ENCODE results near the gene ASTL. TPM values are rescaled to one million over a fixed set of nuclear protein-coding genes. Genes with fewer than 3 reads are reported as not detected.

ASTL gene
- total RNA-seq (2014; rRNA removed; shearing (Covaris generic)): not detected in 2 replicates

DNA sequence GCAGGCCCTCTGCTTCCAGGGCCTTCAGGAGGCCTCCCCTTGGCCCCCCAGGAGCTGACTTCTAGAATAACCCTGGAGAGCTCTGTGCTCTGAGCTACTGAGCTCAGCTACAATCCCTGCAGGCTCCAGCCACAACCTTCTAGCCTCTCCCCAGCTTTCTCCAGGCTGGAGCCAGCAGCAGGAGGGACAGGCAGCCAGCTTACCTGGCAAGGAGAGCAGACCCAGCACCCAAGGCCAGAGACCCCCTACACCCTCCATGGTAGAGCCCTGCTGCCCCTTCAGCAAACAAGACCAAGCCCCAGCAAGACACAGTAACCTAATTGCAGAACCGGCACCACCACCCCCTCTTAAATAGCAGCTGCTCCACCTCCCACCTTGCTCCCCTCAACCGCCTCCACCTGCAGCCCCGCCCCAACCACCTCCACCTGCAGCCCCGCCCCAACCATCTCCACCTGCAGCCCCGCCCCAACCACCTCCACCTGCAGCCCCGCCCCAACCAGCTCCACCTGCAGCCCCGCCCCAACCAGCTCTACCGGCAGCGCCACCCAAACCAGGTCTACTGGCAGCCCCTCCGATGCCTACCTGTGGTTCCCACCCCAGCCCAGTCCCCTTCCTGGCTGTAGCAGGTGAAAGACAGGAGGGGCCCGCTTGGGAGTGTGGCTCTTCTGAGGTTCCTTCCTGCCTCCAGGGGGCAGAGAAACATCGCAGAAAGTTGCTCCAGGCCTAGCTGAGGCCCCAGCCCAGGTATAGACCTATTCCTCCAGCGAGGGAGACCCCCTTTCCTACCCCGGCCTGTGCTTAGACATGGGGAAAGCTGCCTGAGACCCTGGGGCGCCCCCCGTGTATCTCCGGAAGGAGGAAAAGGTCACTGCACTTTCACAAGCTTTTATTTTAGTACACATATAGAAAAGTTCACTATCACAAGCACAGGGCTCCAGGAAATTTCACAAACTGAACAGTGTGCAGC is at the start of gene ASTL:
TSS of gene ASTL (minus strand) at position 324 of the 967 bp plus-strand sequence. CDS start at position 258, 66 bp downstream.

DNA sequence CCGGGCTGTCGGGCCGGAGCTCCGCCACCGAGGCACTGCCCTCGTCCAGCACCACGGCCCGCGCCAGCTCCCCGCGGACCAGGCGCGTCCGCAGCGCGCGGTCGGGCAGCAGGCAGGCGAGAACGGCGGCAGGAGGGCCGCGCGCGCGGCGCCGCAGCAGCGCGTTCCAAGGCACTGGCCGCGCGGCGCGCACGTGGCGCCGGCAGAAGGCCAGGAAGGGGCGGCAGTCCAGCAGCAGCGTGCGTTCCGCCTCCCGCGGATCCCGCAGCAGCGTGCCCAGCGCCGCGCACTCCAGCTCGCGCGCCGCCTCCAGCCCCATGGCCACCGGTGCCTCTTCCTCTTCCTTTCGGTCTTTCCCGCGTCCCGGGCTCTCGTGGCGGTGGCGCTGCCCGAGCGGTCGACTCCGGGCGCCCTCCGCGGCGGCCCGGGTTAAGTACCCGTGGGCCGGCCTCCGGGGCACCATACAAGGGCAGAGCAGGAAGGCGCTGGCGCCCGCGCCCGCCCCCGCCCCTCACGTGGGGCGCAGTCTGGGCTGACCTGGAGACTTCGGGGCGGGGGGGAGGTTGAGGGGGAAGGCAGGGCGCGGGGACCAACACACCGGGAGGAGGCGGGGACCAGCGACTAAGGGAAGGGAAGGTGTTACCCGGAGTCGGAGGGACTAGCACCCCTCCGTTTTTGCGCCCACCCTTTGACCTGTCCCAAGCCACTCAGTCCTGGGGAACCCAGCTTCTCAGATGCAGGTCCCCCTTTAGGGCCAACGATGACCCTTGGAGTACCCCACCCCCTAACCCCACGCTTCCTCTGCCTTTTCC is 6.9 kb upstream of the ASTL start, which contains the start of gene DUSP2:
TSS of gene DUSP2 (minus strand) at position 405 of the 812 bp plus-strand sequence. CDS start at position 319, 86 bp downstream.

GRCh38 chr2:96116424-96116878 is 21.9 kb downstream of the ASTL start, which contains the start of gene ADRA2B:
ADRA2B (minus strand) TSS chr2:96116571; CDS start chr2:96116149, 422 bp downstream.

Other genes starting within 250 kb of the ASTL start
- gene ANKRD36C, start 146.7 kb downstream of the ASTL start, total RNA-seq (2014; rRNA removed; shearing (Covaris generic)): 22.6 and 22.7 TPM in 2 replicates
- gene GPAT2, start 103.6 kb downstream of the ASTL start, total RNA-seq (2014; rRNA removed; shearing (Covaris generic)): not detected in 2 replicates
- gene ADRA2B, start 21.9 kb downstream of the ASTL start, total RNA-seq (2014; rRNA removed; shearing (Covaris generic)): not detected in 2 replicates
- 17.0 and 18.2 TPM in 2 replicates for gene DUSP2, start 6.9 kb upstream of the ASTL start, total RNA-seq (2014; rRNA removed; shearing (Covaris generic))
- 66.6 and 73.0 TPM in 2 replicates for gene STARD7, start 70.3 kb upstream of the ASTL start, total RNA-seq (2014; rRNA removed; shearing (Covaris generic))
- gene TMEM127, start 127.5 kb upstream of the ASTL start, total RNA-seq (2014; rRNA removed; shearing (Covaris generic)): 10.4 and 14.6 TPM in 2 replicates
- gene CIAO1, start 127.7 kb upstream of the ASTL start, total RNA-seq (2014; rRNA removed; shearing (Covaris generic)): 95.5 and 104 TPM in 2 replicates
- gene SNRNP200, start 167.0 kb upstream of the ASTL start, total RNA-seq (2014; rRNA removed; shearing (Covaris generic)): 51.7 and 67.3 TPM in 2 replicates
- gene ITPRIPL1, start 186.8 kb upstream of the ASTL start, total RNA-seq (2014; rRNA removed; shearing (Covaris generic)): 10.1 and 11.2 TPM in 2 replicates
- 38.4 and 43.9 TPM in 2 replicates for gene NCAPH, start 197.3 kb upstream of the ASTL start, total RNA-seq (2014; rRNA removed; shearing (Covaris generic))

Measured in A375 (cell line).